NCI-H2196 treated with DMSO at 0.1 percent for 48 hours (cell line): ENCODE data around the gene SLC9A8.
"Not testable (repeated sequence)": the region's sequence is repeated elsewhere in the genome, so short reads cannot be mapped to it uniquely, and the experiment has no call there.

ENCODE experiments used
- DNase-seq: peaks from one replicate; lab custom pipeline; 2025; ENCODE audit not compliant: unreplicated experiment; lab: John Stamatoyannopoulos, UW

Gene SLC9A8

GRCh38 chr20:49846206-49846807, 33.7 kb downstream of the SLC9A8 start:
- peak; percentile 64 for DNase-seq

GRCh38 chr20:49850463-49851230, 38.0 kb downstream of the SLC9A8 start:
- DNase-seq: no peak

- DNase-seq: no peak
Measured at GRCh38 chr20:49851231-49851705, 38.6 kb downstream of the SLC9A8 start.

GRCh38 chr20:49851991-49852390, 39.4 kb downstream of the SLC9A8 start:
- DNase-seq: no peak

GRCh38 chr20:49852522-49853080, 40.0 kb downstream of the SLC9A8 start:
- no peak for DNase-seq

- no peak for DNase-seq
Measured at GRCh38 chr20:49853640-49854039, 41.0 kb downstream of the SLC9A8 start.

- DNase-seq: no peak
Measured at GRCh38 chr20:49854190-49854875, 41.7 kb downstream of the SLC9A8 start.

- DNase-seq: no peak
Measured at GRCh38 chr20:49856904-49857303, 44.3 kb downstream of the SLC9A8 start.

- DNase-seq: no peak
Measured at GRCh38 chr20:49858076-49858585, 45.5 kb downstream of the SLC9A8 start.

- no peak for DNase-seq
Measured at GRCh38 chr20:49859011-49859410, 46.4 kb downstream of the SLC9A8 start.

GRCh38 chr20:49859807-49860206, 47.2 kb downstream of the SLC9A8 start:
- no peak for DNase-seq

- not testable (repeated sequence) for DNase-seq
Measured at GRCh38 chr20:49861232-49861631, 48.6 kb downstream of the SLC9A8 start.

- DNase-seq: no peak
Measured at GRCh38 chr20:49862607-49863200, 50.1 kb downstream of the SLC9A8 start.

- DNase-seq: no peak
Measured at GRCh38 chr20:49863666-49864065, 51.0 kb downstream of the SLC9A8 start.

GRCh38 chr20:49865559-49865958, 52.9 kb downstream of the SLC9A8 start:
- DNase-seq: no peak

- DNase-seq: no peak
Measured at GRCh38 chr20:49866051-49866450, 53.4 kb downstream of the SLC9A8 start.

GRCh38 chr20:49867453-49868215, 55.0 kb downstream of the SLC9A8 start:
- DNase-seq: no peak

GRCh38 chr20:49868538-49868937, 55.9 kb downstream of the SLC9A8 start:
- no peak for DNase-seq

- no peak for DNase-seq
Measured at GRCh38 chr20:49868964-49869363, 56.3 kb downstream of the SLC9A8 start.

GRCh38 chr20:49870261-49870660, 57.6 kb downstream of the SLC9A8 start:
- no peak for DNase-seq
